ENCODE data around the gene COMP.

Gene COMP

GRCh38 chr19:18776736-18777135, 14.4 kb downstream of the COMP start:
- no CpG with 5 or more reads among the region's 12 CpGs for WGBS (ENCODE audit: insufficient coverage, insufficient read length)
- H3K36me3 ChIP-seq (ENCODE audit: control insufficient read depth, insufficient read depth, low read length) = no peaks in the 10 kb centered on the region; the same call in 1 of the 2 replicates
- peaks cover 33% of the 10 kb centered on the region for H3K27me3 ChIP-seq (ENCODE audit: control insufficient read depth, insufficient read depth, low read length)
- DNase-seq (ENCODE audit: low read depth, low spot score) = no peak
- no peaks in the 10 kb centered on the region for H3K9me3 ChIP-seq (ENCODE audit: control insufficient read depth, insufficient read depth, low read length)
- no peak overlapping the region for H3K4me3 ChIP-seq (ENCODE audit: low read length)
- 0 out of 2 replicates have a peak, but pooled peaks cover 2% of the 10 kb centered on the region for H3K4me1 ChIP-seq (ENCODE audit: control insufficient read depth, insufficient read depth, low read length)
- no peak overlapping the region for H3K27ac ChIP-seq (ENCODE audit: low read length)

GRCh38 chr19:18776288-18776594, 14.9 kb downstream of the COMP start:
- Histone ChIP-seq H3K9me3 (ENCODE audit: control insufficient read depth, insufficient read depth, low read length) (no peaks in the 10 kb centered on the region), H3K36me3 (ENCODE audit: control insufficient read depth, insufficient read depth, low read length) (no peaks in the 10 kb centered on the region; the same call in 1 of the 2 replicates), H3K27me3 (ENCODE audit: control insufficient read depth, insufficient read depth, low read length) (peaks cover 33% of the 10 kb centered on the region), H3K4me1 (ENCODE audit: control insufficient read depth, insufficient read depth, low read length) (0 out of 2 replicates have a peak, but pooled peaks cover 2% of the 10 kb centered on the region), H3K27ac (ENCODE audit: low read length) (no peak overlapping the region), H3K4me3 (ENCODE audit: low read length) (no peak overlapping the region)
- DNase-seq (ENCODE audit: low read depth, low spot score) = no peak
- no CpG with 5 or more reads among the region's 8 CpGs for WGBS (ENCODE audit: insufficient coverage, insufficient read length)

- Histone ChIP-seq H3K4me3 (ENCODE audit: low read length) (no peak overlapping the region), H3K9me3 (ENCODE audit: control insufficient read depth, insufficient read depth, low read length) (no peaks in the 10 kb centered on the region), H3K27me3 (ENCODE audit: control insufficient read depth, insufficient read depth, low read length) (peaks cover 33% of the 10 kb centered on the region), H3K36me3 (ENCODE audit: control insufficient read depth, insufficient read depth, low read length) (no peaks in the 10 kb centered on the region; the same call in 1 of the 2 replicates), H3K27ac (ENCODE audit: low read length) (no peak overlapping the region), H3K4me1 (ENCODE audit: control insufficient read depth, insufficient read depth, low read length) (0 out of 2 replicates have a peak, but pooled peaks cover 2% of the 10 kb centered on the region)
- WGBS (ENCODE audit: insufficient coverage, insufficient read length) = no CpG with 5 or more reads among the region's 33 CpGs
- DNase-seq (ENCODE audit: low read depth, low spot score) = no peak
Observed at GRCh38 chr19:18775586-18776287, 15.4 kb downstream of the COMP start.

- Histone ChIP-seq H3K36me3 (ENCODE audit: control insufficient read depth, insufficient read depth, low read length) (no peaks in the 10 kb centered on the region; the same call in 1 of the 2 replicates), H3K9me3 (ENCODE audit: control insufficient read depth, insufficient read depth, low read length) (no peaks in the 10 kb centered on the region), H3K4me1 (ENCODE audit: control insufficient read depth, insufficient read depth, low read length) (0 out of 2 replicates have a peak, but pooled peaks cover 2% of the 10 kb centered on the region), H3K27me3 (ENCODE audit: control insufficient read depth, insufficient read depth, low read length) (peaks cover 32% of the 10 kb centered on the region), H3K4me3 (ENCODE audit: low read length) (no peak overlapping the region), H3K27ac (ENCODE audit: low read length) (no peak overlapping the region)
- DNase-seq (ENCODE audit: low read depth, low spot score) = no peak
- no CpG with 5 or more reads among the region's 40 CpGs for WGBS (ENCODE audit: insufficient coverage, insufficient read length)
Observed at GRCh38 chr19:18774782-18775444, 16.2 kb downstream of the COMP start.

GRCh38 chr19:18774107-18774506, 17.0 kb downstream of the COMP start:
- Histone ChIP-seq H3K4me1 (ENCODE audit: control insufficient read depth, insufficient read depth, low read length) (0 out of 2 replicates have a peak, but pooled peaks cover 2% of the 10 kb centered on the region), H3K27ac (ENCODE audit: low read length) (no peak overlapping the region), H3K9me3 (ENCODE audit: control insufficient read depth, insufficient read depth, low read length) (no peaks in the 10 kb centered on the region), H3K36me3 (ENCODE audit: control insufficient read depth, insufficient read depth, low read length) (no peaks in the 10 kb centered on the region; the same call in 1 of the 2 replicates), H3K4me3 (ENCODE audit: low read length) (no peak overlapping the region), H3K27me3 (ENCODE audit: control insufficient read depth, insufficient read depth, low read length) (peaks cover 27% of the 10 kb centered on the region)
- no peak for DNase-seq (ENCODE audit: low read depth, low spot score)
- no CpG with 5 or more reads among the region's 11 CpGs for WGBS (ENCODE audit: insufficient coverage, insufficient read length)

GRCh38 chr19:18773682-18774081, 17.4 kb downstream of the COMP start:
- no CpG with 5 or more reads among the region's 9 CpGs for WGBS (ENCODE audit: insufficient coverage, insufficient read length)
- H3K4me1 ChIP-seq (ENCODE audit: control insufficient read depth, insufficient read depth, low read length) = 0 out of 2 replicates have a peak, but pooled peaks cover 2% of the 10 kb centered on the region
- H3K4me3 ChIP-seq (ENCODE audit: low read length) = no peak overlapping the region
- H3K36me3 ChIP-seq (ENCODE audit: control insufficient read depth, insufficient read depth, low read length) = no peaks in the 10 kb centered on the region; the same call in 1 of the 2 replicates
- no peaks in the 10 kb centered on the region for H3K9me3 ChIP-seq (ENCODE audit: control insufficient read depth, insufficient read depth, low read length)
- no peak for DNase-seq (ENCODE audit: low read depth, low spot score)
- no peak overlapping the region for H3K27ac ChIP-seq (ENCODE audit: low read length)
- peaks cover 23% of the 10 kb centered on the region for H3K27me3 ChIP-seq (ENCODE audit: control insufficient read depth, insufficient read depth, low read length)

- Histone ChIP-seq H3K4me3 (ENCODE audit: low read length) (no peak overlapping the region), H3K9me3 (ENCODE audit: control insufficient read depth, insufficient read depth, low read length) (no peaks in the 10 kb centered on the region), H3K27ac (ENCODE audit: low read length) (no peak overlapping the region), H3K4me1 (ENCODE audit: control insufficient read depth, insufficient read depth, low read length) (peaks cover 2% of the 10 kb centered on the region; the same call in 1 of the 2 replicates), H3K36me3 (ENCODE audit: control insufficient read depth, insufficient read depth, low read length) (no peaks in the 10 kb centered on the region; the same call in 1 of the 2 replicates), H3K27me3 (ENCODE audit: control insufficient read depth, insufficient read depth, low read length) (peaks cover 18% of the 10 kb centered on the region)
- no CpG with 5 or more reads among the region's 27 CpGs for WGBS (ENCODE audit: insufficient coverage, insufficient read length)
- no peak for DNase-seq (ENCODE audit: low read depth, low spot score)
Observed at GRCh38 chr19:18772620-18773587, 18.2 kb downstream of the COMP start.

- Histone ChIP-seq H3K27me3 (ENCODE audit: control insufficient read depth, insufficient read depth, low read length) (peaks cover 16% of the 10 kb centered on the region), H3K36me3 (ENCODE audit: control insufficient read depth, insufficient read depth, low read length) (no peaks in the 10 kb centered on the region; the same call in 1 of the 2 replicates), H3K4me3 (ENCODE audit: low read length) (no peak overlapping the region), H3K9me3 (ENCODE audit: control insufficient read depth, insufficient read depth, low read length) (no peaks in the 10 kb centered on the region), H3K4me1 (ENCODE audit: control insufficient read depth, insufficient read depth, low read length) (no peaks in the 10 kb centered on the region; the same call in 1 of the 2 replicates), H3K27ac (ENCODE audit: low read length) (no peak overlapping the region)
- no CpG with 5 or more reads among the region's 36 CpGs for WGBS (ENCODE audit: insufficient coverage, insufficient read length)
- no peak for DNase-seq (ENCODE audit: low read depth, low spot score)
Observed at GRCh38 chr19:18771328-18772242, 19.5 kb downstream of the COMP start.

- no peak for DNase-seq (ENCODE audit: low read depth, low spot score)
- no peaks in the 10 kb centered on the region for H3K9me3 ChIP-seq (ENCODE audit: control insufficient read depth, insufficient read depth, low read length)
- H3K4me1 ChIP-seq (ENCODE audit: control insufficient read depth, insufficient read depth, low read length) = no peaks in the 10 kb centered on the region; the same call in 1 of the 2 replicates
- no peaks in the 10 kb centered on the region; the same call in 1 of the 2 replicates for H3K36me3 ChIP-seq (ENCODE audit: control insufficient read depth, insufficient read depth, low read length)
- no CpG with 5 or more reads among the region's 13 CpGs for WGBS (ENCODE audit: insufficient coverage, insufficient read length)
- H3K27ac ChIP-seq (ENCODE audit: low read length) = no peak overlapping the region
- H3K4me3 ChIP-seq (ENCODE audit: low read length) = no peak overlapping the region
- H3K27me3 ChIP-seq (ENCODE audit: control insufficient read depth, insufficient read depth, low read length) = peaks cover 14% of the 10 kb centered on the region
Observed at GRCh38 chr19:18770663-18771327, 20.3 kb downstream of the COMP start.
